HG02642 (cell line): ENCODE results near the gene DYNLL1.
"Not testable (repeated sequence)": the region's sequence is repeated elsewhere in the genome, so short reads cannot be mapped to it uniquely, and the experiment has no call there.

Experiments used
- ATAC-seq: cut with Tn5 transposase; IDR thresholded peaks from one replicate; pipeline ENCODE4 v1.9.1; 2021; ENCODE audit warnings: mild to moderate bottlenecking; ENCODE audit not compliant: unreplicated experiment, poor library complexity

DYNLL1 gene

DNA sequence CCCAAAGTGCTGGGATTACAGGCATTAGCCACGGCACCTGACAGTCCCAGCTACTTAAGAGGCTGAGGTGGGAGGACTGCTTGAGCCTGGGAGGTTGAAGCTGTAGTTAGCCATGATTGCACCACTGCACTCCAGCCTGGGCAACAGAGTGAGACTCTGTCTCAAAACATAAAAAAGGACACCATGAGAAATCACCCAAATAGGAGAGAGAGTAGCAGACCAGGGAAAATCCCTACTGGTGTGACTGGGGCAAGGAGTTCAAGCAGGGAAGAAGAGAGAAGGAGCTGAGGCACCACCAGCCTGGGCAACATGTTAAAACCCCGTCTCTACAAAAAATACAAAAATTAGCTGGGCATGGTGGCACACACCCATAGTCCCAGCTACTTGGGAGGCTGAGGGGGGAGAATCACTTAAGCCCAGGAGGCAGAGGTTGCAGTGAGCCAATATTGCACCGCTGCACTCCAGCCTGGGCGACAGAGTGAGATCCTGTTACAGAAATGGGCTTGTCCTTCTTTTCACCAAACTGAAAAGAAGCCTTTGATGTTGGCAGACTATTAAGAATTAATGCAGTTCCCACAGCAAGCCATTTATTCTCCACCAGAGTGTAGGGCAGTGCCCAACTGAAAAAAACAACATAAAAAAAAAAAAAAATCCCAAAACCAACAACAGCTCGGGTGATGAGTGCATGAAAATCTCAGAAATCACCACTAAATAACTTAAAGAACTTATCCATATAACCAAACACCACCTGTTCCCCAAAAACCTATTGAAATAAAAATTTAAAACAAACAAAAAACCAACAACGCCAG is 21.9 kb upstream of the DYNLL1 start:
- ATAC-seq = no peak

GRCh38 chr12:120474616-120474960 is 21.3 kb upstream of the DYNLL1 start:
- no peak for ATAC-seq

DNA sequence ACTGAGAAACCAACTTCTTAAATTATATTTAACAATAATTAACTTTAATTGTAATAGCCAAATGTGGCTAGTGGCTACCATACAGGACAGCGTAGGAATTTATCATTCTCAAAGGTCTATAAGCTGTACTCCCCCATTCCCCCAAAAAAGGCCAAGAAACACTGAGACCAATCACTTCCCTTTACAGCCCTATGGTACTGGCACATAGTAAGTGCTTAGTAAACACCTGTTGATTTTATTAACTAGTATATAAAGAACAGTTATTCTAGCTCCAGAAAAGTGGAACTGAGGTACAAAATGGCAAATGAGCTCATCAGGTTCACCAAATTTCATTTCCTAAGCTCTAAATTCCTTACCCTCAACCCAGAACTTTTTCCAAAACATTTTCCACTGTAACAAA is 20.3 kb upstream of the DYNLL1 start:
- ATAC-seq = no peak

DNA sequence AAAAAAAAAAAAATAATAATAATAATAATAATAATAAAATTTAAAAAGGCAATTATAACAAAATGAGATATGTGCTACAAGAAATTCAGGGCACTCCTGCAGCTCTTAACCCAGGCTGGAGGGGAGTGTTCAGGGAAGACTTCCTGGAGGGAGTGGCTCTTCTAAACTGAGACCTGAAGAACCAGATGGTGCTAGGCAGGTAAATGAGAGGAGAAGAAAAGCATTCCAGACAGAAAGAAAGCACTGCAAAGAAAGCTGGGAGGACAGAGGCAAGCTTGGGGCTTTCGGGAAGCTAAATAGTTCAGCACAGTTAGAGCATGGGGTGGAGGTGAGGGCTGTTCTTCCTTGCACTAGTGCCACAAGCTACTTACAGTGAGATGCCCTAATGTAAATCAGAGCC is 16.5 kb upstream of the DYNLL1 start:
- ATAC-seq = no peak

- no peak for ATAC-seq
Observed at GRCh38 chr12:120480211-120480610, 15.7 kb upstream of the DYNLL1 start.

DNA sequence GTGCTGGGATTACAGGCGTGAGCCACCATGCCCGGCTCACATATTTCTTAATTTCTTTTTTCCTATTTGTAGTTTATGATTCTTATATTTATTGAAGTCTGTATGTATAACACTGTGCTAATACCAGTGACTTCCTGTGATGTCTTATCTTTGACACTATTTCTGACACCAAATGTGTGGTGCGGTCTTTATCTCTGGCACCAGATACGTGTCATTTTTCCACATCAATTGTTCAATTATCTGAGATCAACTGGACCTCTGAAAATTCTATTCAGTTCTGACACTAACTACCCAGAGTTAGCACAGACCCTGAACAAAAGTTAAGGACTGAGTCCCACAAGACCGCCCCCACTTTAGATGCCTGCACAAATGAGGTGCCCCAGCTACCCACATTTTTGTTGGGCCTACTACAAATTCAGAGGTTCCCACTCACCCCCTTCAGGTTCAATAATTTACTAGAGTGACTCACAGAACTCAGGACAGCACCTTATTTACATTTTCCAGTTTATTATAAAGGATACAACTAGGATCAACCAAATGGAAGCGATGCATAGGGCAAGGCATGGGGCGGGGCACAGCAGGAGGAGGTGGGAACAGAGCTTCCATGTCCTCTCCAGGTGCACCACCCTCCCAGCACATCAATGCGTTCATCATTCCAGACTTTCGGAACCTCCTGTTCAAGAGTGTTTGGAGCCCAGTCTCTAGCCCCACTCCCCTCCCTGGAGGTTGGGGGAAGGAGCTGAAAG is 14.7 kb upstream of the DYNLL1 start:
- no peak for ATAC-seq

- ATAC-seq = no peak
Observed at GRCh38 chr12:120483621-120484020, 12.3 kb upstream of the DYNLL1 start.

- no peak for ATAC-seq
Observed at GRCh38 chr12:120485961-120486881, 9.7 kb upstream of the DYNLL1 start.

GRCh38 chr12:120487552-120487951 is 8.4 kb upstream of the DYNLL1 start:
- not testable (repeated sequence) for ATAC-seq

DNA sequence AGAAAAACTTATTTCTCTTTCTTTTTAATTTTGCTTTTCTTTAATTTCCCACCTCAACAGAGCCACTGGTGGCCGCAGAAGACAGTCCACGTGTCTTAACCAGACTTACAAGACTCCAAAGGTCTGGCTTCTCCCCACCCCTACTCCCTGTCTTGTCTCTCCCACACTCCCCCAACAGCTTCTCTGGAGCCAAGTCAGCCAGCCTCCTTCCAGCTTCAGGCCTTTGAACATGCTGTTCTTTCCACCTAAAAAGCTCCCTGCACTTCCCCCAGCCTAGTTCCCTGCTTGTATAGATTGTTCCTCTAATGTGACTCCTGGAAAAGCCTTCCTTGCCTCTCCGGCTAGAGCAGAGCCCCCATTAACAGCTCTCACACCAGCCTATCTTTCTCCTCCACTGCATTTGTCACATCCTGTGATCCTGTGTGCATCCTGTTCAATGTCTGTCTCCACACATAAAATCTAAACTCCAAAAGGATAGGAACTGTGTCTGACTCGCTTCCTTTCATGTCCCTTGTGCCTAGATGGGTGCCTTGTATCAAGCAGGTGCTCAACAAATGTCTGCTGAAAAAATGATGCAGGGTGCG is 7.8 kb upstream of the DYNLL1 start:
- no peak for ATAC-seq

DNA sequence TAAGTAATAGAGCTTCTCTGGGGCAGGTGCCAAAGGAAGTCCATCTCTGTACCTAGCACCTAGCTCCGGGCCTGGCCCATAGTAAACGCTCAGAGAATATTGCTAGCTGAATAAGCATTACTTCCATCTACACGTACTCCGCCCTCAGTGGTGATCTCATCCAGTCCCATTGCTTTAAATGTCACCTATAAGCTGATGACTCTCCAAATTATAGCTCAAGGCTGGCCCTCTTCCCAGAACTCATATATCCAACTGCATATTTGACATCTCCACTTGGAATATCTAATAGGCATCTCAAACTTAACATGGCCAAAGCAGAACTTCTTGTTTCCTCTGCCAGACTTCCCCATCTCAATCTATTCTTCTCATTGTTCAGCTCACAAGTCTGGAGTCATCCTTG is 6.9 kb upstream of the DYNLL1 start:
- no peak for ATAC-seq

DNA sequence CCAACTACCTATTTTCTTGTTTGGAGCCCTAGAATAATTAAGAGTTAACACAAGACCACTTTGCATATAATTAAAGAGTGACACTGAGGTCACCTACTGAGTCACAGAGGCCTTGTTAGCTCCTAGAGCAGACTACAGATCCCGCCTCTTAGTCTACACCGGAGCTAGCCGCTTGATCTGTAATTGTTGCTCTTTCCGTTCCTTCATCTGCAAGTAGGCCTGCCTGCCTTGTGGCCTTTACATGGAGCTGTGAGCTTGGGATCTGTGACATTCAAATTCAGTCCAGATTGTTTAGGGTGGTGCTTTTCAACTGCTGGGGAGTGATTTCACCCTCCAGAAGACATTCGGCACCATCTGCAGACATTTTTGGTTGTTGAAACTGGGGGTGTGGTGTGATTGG is 5.6 kb upstream of the DYNLL1 start:
- ATAC-seq = no peak

DNA sequence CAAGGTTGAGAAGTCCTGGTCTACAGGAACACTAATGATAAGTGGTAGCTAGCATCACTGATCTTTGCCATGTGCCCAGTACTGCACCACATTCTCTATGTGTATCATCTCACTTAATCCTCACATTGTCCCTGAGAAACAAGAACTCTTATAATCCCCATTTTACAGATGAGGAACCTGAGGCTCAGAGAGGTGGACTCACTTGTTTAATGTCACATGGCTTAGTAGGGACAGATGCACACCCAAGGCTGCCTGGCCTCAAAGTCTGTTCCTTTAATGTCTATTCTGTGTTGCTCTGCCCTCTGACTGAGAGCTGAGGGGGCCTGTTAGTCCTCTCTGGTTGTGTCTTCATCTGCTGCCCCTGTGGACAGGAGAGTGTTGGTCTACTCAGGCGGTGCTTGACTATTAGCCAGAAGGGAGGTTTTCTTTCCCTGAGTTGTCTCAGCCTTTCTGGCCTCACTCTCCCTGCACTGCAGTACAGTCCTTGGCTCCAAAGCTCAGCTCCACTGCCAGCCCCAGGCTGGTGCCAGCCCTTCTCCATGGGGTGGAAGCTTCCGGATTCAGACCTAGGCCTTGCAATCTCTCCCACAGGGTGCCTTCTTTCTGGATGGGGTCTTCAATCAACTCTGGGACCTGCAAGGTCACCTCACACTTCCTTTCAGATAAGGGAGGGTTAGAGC is 4.9 kb upstream of the DYNLL1 start:
- ATAC-seq = no peak

- peak; percentile 22 for ATAC-seq
Observed at GRCh38 chr12:120495186-120495730, 655 bp upstream of the DYNLL1 start.

DNA sequence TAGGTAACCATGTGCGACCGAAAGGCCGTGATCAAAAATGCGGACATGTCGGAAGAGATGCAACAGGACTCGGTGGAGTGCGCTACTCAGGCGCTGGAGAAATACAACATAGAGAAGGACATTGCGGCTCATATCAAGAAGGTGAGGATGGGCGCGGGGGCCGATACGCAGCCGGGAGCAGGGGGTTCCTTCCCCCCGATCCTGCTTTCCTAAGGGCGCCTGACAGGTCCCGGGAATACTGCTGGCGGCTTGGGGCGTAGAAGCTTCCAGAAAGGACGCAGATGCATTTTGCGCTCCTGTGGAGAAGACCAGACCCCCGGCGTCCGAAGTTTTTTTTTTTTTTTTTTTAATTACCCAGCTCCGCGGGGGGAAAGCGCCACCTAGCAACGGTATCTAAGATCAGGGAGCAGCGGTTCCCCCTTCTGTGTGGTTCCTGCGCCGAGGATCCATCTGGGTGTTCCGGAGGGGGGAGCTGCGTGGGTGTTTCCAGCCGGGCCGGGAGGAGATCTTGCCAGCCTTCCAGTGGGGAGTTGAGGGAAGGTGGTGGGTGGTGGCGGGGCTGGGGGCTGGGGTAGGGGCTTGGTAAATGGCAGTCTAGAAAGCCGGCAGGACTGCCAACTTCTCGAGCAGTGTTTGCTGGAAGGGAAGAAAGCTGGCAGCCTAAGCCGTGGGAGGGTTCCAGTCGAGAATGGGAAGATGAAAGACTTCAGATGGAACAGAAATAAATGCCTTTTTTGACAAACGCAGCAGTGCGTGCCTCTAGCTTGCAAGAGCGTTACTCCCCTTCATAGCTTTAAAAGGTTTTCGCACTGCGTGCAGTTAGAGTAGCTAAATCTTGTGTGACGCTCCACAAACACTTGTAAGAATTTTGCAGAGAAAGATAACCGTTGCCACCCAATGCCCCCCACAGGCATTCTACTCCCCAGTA is 764 bp downstream of the DYNLL1 start:
- peak; percentile 9 for ATAC-seq

- no peak for ATAC-seq
Observed at GRCh38 chr12:120497524-120498150, 1.7 kb downstream of the DYNLL1 start.

GRCh38 chr12:120498870-120499515 is 3.1 kb downstream of the DYNLL1 start:
- ATAC-seq = no peak

GRCh38 chr12:120500581-120500980 is 4.7 kb downstream of the DYNLL1 start:
- ATAC-seq = no peak
